ENCODE data around the gene BEND6.

The BEND6 gene

DNA sequence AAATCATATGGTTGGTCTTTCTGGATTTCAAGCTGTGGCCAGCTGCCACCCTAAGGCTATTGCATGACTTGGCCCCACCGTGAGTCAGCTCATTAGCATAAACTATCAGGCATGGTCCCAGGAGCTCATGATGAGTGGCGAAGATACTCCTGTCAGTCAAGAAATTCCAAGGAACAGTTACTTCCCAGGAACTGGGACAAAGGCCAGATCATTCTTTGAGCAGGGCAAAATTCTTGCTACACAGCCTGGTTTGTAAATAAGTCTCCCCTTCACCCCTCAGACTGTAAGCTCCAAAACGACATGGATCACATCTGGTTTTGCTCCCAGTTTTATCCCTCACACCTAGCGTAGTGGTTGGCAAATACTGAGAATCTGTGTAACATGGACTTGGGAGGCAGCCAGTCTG, 58.6 kb downstream of the BEND6 start:
- no peaks in the 10 kb centered on the region for H3K4me1 ChIP-seq (ENCODE audit: control insufficient read depth, low read length)
- H3K4me2 ChIP-seq (ENCODE audit: low read length): no peak overlapping the region

DNA sequence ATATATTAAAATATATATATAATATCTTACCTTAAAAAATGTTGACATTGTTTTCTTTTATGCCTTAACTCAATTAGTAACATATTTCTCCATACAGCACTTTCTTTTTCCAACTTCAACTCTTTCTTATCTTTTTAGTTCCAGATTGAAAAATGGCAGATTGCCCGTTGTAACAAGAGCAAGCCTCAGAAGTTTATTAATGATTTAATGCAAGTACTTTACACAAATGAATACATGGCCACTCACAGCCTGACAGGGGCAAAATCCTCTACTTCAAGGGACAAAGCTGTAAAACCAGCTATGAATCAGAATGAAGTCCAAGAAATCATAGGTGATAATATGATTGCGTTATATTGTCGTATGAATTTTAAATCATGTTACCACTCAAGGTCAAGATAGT, 62.2 kb downstream of the BEND6 start:
- no peaks in the 10 kb centered on the region for H3K9me3 ChIP-seq (ENCODE audit: control insufficient read depth, insufficient read depth, low read length)
- TF ChIP-seq, protein P1, sequence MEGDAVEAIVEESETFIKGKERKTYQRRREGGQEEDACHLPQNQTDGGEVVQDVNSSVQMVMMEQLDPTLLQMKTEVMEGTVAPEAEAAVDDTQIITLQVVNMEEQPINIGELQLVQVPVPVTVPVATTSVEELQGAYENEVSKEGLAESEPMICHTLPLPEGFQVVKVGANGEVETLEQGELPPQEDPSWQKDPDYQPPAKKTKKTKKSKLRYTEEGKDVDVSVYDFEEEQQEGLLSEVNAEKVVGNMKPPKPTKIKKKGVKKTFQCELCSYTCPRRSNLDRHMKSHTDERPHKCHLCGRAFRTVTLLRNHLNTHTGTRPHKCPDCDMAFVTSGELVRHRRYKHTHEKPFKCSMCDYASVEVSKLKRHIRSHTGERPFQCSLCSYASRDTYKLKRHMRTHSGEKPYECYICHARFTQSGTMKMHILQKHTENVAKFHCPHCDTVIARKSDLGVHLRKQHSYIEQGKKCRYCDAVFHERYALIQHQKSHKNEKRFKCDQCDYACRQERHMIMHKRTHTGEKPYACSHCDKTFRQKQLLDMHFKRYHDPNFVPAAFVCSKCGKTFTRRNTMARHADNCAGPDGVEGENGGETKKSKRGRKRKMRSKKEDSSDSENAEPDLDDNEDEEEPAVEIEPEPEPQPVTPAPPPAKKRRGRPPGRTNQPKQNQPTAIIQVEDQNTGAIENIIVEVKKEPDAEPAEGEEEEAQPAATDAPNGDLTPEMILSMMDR (IDR thresholded peaks at IDR 0.05; ENCODE audit: low read depth, low read length, poor library complexity, severe bottlenecking): no peak
- no peaks in the 10 kb centered on the region for H3K36me3 ChIP-seq (ENCODE audit: control insufficient read depth, low read length)
- H3K27me3 ChIP-seq (ENCODE audit: control insufficient read depth, low read length): peaks cover 14% of the 10 kb centered on the region
- H3K27ac ChIP-seq (ENCODE audit: low read depth, low read length): no peak overlapping the region
- no peak overlapping the region for H3K4me3 ChIP-seq (ENCODE audit: low read length)
- H4K20me1 ChIP-seq (ENCODE audit: control insufficient read depth, insufficient read depth, low read depth, low read length): no peaks in the 10 kb centered on the region
- H3K4me2 ChIP-seq (ENCODE audit: low read length): no peak overlapping the region
- H3K4me1 ChIP-seq (ENCODE audit: control insufficient read depth, low read length): no peaks in the 10 kb centered on the region
- no peaks in the 10 kb centered on the region for H3K79me2 ChIP-seq (ENCODE audit: control insufficient read depth, low read length)
- H3F3A ChIP-seq (ENCODE audit: control insufficient read depth, insufficient read depth): no peaks in the 10 kb centered on the region
- no peaks in the 10 kb centered on the region for H3K9me2 ChIP-seq (replicated peaks; ENCODE audit: control insufficient read depth, low read length)

More for the DNA sequence above, 58.6 kb downstream of the BEND6 start:
- no peaks in the 10 kb centered on the region for H3K9me2 ChIP-seq (replicated peaks; ENCODE audit: control insufficient read depth, low read length)
- H3F3A ChIP-seq (ENCODE audit: control insufficient read depth, insufficient read depth): no peaks in the 10 kb centered on the region
- H3K27me3 ChIP-seq (ENCODE audit: control insufficient read depth, low read length): peaks cover 18% of the 10 kb centered on the region
- no peaks in the 10 kb centered on the region for H3K9me3 ChIP-seq (ENCODE audit: control insufficient read depth, insufficient read depth, low read length)
- no peak overlapping the region for H3K4me3 ChIP-seq (ENCODE audit: low read length)
- no peak for TF ChIP-seq EZH2phosphoT487 (IDR thresholded peaks at IDR 0.05; ENCODE audit: borderline replicate concordance, low read length)
- TF ChIP-seq, protein P1 (IDR thresholded peaks at IDR 0.05; ENCODE audit: low read depth, low read length, poor library complexity, severe bottlenecking): no peak
- no peak overlapping the region for H3K27ac ChIP-seq (ENCODE audit: low read depth, low read length)
- H3K36me3 ChIP-seq (ENCODE audit: control insufficient read depth, low read length): no peaks in the 10 kb centered on the region
- no peaks in the 10 kb centered on the region for H3K79me2 ChIP-seq (ENCODE audit: control insufficient read depth, low read length)
- H4K20me1 ChIP-seq (ENCODE audit: control insufficient read depth, insufficient read depth, low read depth, low read length): no peaks in the 10 kb centered on the region

DNA sequence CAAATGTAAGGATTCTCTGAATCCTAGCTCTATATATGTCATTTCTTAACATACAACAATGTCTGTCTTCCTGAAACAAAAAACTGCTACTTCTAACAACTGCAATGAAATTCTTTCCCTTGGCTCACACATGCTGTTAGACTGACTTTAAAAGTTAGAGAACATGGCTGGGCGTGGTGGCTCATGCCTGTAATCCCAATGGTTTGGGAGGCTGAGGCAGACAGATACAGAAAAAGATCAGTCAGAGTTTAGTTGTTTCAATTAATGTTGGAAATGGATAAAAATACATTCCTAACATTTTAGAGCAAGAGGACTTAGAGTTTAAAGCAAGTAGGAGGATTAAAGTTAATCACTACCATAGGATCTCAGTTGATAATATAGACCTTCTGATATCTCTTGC, 62.9 kb downstream of the BEND6 start:
- no peak for TF ChIP-seq EZH2phosphoT487 (IDR thresholded peaks at IDR 0.05; ENCODE audit: borderline replicate concordance, low read length)
- TF ChIP-seq, protein P1 (IDR thresholded peaks at IDR 0.05; ENCODE audit: low read depth, low read length, poor library complexity, severe bottlenecking): no peak
- Histone ChIP-seq H3K27me3 (ENCODE audit: control insufficient read depth, low read length) (peaks cover 14% of the 10 kb centered on the region), H3K27ac (ENCODE audit: low read depth, low read length) (no peak overlapping the region)

DNA sequence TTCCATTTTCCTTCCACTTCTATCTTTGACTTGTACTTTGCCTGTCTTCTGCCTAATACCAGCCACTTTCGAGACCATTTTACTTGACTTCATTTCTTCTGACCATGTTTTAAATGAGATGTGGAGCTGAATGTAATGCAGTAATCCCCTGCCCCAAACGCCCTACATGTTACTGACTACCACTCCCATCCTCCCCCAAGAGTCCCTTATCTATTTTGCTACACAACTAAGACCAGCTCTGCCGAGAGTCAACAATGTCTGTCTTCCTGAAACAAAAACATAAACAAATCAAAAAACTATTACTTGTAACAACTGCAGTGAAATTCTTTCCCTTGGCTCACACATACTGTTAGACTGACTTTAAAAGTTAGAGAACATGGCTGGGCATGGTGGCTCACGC, 64.5 kb downstream of the BEND6 start:
- Histone ChIP-seq H4K20me1 (ENCODE audit: control insufficient read depth, insufficient read depth, low read depth, low read length) (no peaks in the 10 kb centered on the region), H3K4me1 (ENCODE audit: control insufficient read depth, low read length) (no peaks in the 10 kb centered on the region)
- no peak for TF ChIP-seq EZH2phosphoT487 (IDR thresholded peaks at IDR 0.05; ENCODE audit: borderline replicate concordance, low read length)
- TF ChIP-seq, protein P1 (IDR thresholded peaks at IDR 0.05; ENCODE audit: low read depth, low read length, poor library complexity, severe bottlenecking): no peak

More for the DNA sequence above, 62.9 kb downstream of the BEND6 start:
- Histone ChIP-seq H3K4me2 (ENCODE audit: low read length) (no peak overlapping the region), H3K4me1 (ENCODE audit: control insufficient read depth, low read length) (no peaks in the 10 kb centered on the region), H3F3A (ENCODE audit: control insufficient read depth, insufficient read depth) (no peaks in the 10 kb centered on the region), H3K36me3 (ENCODE audit: control insufficient read depth, low read length) (no peaks in the 10 kb centered on the region), H3K4me3 (ENCODE audit: low read length) (no peak overlapping the region), H3K9me2 (replicated peaks; ENCODE audit: control insufficient read depth, low read length) (no peaks in the 10 kb centered on the region), H3K79me2 (ENCODE audit: control insufficient read depth, low read length) (no peaks in the 10 kb centered on the region), H3K9me3 (ENCODE audit: control insufficient read depth, insufficient read depth, low read length) (no peaks in the 10 kb centered on the region), H4K20me1 (ENCODE audit: control insufficient read depth, insufficient read depth, low read depth, low read length) (no peaks in the 10 kb centered on the region)

More for the DNA sequence above, 64.5 kb downstream of the BEND6 start:
- no peaks in the 10 kb centered on the region for H3K36me3 ChIP-seq (ENCODE audit: control insufficient read depth, low read length)
- H3K27me3 ChIP-seq (ENCODE audit: control insufficient read depth, low read length): peaks cover 16% of the 10 kb centered on the region
- H3K4me3 ChIP-seq (ENCODE audit: low read length): no peak overlapping the region
- H3K4me2 ChIP-seq (ENCODE audit: low read length): no peak overlapping the region
- H3K9me2 ChIP-seq (replicated peaks; ENCODE audit: control insufficient read depth, low read length): no peaks in the 10 kb centered on the region
- H3K79me2 ChIP-seq (ENCODE audit: control insufficient read depth, low read length): no peaks in the 10 kb centered on the region
- no peak overlapping the region for H3K27ac ChIP-seq (ENCODE audit: low read depth, low read length)
- no peaks in the 10 kb centered on the region for H3F3A ChIP-seq (ENCODE audit: control insufficient read depth, insufficient read depth)
- H3K9me3 ChIP-seq (ENCODE audit: control insufficient read depth, insufficient read depth, low read length): 0 out of 2 replicates have a peak, but pooled peaks cover 1% of the 10 kb centered on the region

Measured in DOHH2 (cell line).